ENCODE data around the gene HDGF.

GRCh38 chr1:156714830-156715229 is 36.6 kb downstream of the HDGF start:
- TF ChIP-seq POLR2AphosphoS5 (IDR thresholded peaks at IDR 0.05; ENCODE audit: low read depth, low read length) (no peak), SIN3A (IDR thresholded peaks at IDR 0.05; ENCODE audit: borderline replicate concordance, insufficient read depth, low read length) (no peak), FOXP2 (optimal IDR thresholded peaks at IDR 0.05; ENCODE audit: borderline replicate concordance, extremely low read depth, extremely low read length, insufficient read depth) (no peak), TAF1 (IDR thresholded peaks at IDR 0.05; ENCODE audit: borderline replicate concordance, insufficient read depth, low read length) (no peak)
- TF ChIP-seq, protein P1, sequence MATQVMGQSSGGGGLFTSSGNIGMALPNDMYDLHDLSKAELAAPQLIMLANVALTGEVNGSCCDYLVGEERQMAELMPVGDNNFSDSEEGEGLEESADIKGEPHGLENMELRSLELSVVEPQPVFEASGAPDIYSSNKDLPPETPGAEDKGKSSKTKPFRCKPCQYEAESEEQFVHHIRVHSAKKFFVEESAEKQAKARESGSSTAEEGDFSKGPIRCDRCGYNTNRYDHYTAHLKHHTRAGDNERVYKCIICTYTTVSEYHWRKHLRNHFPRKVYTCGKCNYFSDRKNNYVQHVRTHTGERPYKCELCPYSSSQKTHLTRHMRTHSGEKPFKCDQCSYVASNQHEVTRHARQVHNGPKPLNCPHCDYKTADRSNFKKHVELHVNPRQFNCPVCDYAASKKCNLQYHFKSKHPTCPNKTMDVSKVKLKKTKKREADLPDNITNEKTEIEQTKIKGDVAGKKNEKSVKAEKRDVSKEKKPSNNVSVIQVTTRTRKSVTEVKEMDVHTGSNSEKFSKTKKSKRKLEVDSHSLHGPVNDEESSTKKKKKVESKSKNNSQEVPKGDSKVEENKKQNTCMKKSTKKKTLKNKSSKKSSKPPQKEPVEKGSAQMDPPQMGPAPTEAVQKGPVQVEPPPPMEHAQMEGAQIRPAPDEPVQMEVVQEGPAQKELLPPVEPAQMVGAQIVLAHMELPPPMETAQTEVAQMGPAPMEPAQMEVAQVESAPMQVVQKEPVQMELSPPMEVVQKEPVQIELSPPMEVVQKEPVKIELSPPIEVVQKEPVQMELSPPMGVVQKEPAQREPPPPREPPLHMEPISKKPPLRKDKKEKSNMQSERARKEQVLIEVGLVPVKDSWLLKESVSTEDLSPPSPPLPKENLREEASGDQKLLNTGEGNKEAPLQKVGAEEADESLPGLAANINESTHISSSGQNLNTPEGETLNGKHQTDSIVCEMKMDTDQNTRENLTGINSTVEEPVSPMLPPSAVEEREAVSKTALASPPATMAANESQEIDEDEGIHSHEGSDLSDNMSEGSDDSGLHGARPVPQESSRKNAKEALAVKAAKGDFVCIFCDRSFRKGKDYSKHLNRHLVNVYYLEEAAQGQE (IDR thresholded peaks at IDR 0.05; ENCODE audit: insufficient read depth in 1 of 2, low read depth in 2 of 2, low read length in 2 of 2): no peak

All from PFSK-1 (cell line).